ENCODE data around the gene RNF11.
"Not testable (repeated sequence)": the region's sequence is repeated elsewhere in the genome, so short reads cannot be mapped to it uniquely, and the experiment has no call there.

GRCh38 chr1:51227231-51227960, 8.7 kb upstream of the RNF11 start:
- TF ChIP-seq ZNF274 (IDR thresholded peaks at IDR 0.05; ENCODE audit: low read depth, low read length); YY1 (IDR thresholded peaks at IDR 0.05; ENCODE audit: insufficient read depth, insufficient read length): not testable (repeated sequence)
